ENCODE results near the gene CD96. TPM values are rescaled to one million over a fixed set of nuclear protein-coding genes. Genes with fewer than 3 reads are reported as not detected.
"Not testable (repeated sequence)": the region's sequence is repeated elsewhere in the genome, so short reads cannot be mapped to it uniquely, and the experiment has no call there.

The CD96 gene, protein sequence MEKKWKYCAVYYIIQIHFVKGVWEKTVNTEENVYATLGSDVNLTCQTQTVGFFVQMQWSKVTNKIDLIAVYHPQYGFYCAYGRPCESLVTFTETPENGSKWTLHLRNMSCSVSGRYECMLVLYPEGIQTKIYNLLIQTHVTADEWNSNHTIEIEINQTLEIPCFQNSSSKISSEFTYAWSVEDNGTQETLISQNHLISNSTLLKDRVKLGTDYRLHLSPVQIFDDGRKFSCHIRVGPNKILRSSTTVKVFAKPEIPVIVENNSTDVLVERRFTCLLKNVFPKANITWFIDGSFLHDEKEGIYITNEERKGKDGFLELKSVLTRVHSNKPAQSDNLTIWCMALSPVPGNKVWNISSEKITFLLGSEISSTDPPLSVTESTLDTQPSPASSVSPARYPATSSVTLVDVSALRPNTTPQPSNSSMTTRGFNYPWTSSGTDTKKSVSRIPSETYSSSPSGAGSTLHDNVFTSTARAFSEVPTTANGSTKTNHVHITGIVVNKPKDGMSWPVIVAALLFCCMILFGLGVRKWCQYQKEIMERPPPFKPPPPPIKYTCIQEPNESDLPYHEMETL
- total RNA-seq: 10 to 100 TPM; 31.7 to 97.9 TPM

DNA sequence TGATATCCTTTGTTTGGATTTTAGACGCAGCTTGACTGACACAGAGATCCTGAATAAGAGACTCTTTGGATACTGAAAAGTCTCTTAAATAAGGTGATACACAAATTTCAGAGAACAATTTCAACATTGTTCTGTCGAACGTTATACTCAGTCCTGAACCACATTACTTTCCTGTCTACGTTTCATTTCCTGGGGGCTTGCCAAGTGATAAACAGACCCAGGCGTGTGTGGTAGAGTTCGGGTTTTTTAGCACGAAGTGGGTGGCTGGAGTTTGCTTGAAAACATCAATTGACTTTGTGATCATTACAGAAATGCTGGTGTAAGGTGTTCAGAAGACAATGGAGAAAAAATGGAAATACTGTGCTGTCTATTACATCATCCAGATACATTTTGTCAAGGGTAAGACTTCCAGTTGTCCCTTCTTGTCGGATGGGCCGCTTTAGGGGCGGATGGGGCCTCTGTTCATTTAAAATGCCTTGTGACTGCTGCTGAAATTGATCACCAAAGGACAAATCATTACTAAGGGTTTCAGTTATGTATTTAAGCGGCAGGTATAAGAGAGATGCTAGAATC, at the start of gene CD96:
Gene CD96, plus strand, starts transcription at position 287 of the 573 bp plus-strand sequence. Its CDS starts 52 bp downstream, at position 339.
- Mint-ChIP-seq H3K27ac (peak within 1 kb of the TSS in 1 of 2 donors; percentile 100), H3K36me3 (peaks cover 20 to 34% of the 10 kb centered on the region in 2 donors), H3K9me3 (peaks cover 0 to 5% of the 10 kb centered on the region in 2 donors)
- DNase-seq (ENCODE audit: low spot score in 2 of 2) (peak; percentile 55 to 60), ATAC-seq (peak; percentile 67 to 77)

DNA sequence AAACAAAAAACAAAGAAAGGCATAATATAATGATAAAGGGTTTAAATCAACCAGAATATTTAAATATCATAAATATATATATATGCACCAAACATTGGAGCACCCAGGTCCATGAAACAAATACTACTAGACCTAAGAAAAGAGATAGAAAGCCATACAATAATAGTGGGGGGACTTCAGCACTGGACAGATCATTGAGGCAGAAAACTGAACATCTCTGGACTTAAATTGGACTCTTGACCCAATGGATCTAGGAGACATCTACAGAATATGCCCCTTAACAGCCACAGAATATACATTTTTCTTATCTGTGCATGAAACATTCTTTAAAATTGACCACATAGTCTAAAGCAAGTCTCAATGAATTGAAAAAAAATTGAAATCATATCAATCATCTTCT, 48.7 kb upstream of the CD96 start:
- Mint-ChIP-seq H3K9me3 (peaks cover 3 to 7% of the 10 kb centered on the region in 2 donors), H3K36me3 (no peaks in the 10 kb centered on the region), H3K27ac (no peak overlapping the region)
- ATAC-seq: no peak
- DNase-seq (ENCODE audit: low spot score in 2 of 2): no peak

DNA sequence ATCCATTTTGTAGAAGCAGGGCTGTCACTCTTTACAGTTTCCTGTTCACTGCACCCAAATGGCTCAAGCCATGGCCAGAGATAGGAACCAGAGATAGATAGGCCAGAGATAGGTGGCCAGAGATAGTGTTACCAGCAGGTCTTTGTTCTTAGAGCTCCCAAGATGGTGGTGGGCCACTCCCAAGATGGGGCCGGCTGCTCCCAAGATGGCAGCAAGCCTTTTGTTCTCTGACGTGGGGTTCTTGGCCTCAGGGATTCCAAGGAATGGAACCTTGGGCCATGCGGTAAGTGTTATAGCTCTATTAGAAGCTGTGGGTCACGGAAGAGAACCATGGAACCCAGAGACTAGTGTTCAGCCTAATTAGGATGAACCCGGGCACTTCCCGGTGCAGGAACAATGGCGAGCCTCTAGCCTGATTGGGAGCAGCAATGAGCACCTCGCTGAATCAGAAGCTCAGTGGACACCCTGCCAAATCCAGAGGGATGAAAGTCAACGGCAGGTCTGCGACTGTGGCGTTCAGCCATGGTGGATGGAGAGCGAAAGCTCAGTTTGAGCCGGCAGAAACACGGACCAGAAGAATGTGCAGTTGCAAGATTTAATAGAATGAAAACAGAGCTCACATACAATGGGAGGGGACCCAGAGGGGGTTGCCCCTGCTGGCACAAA, 45.0 kb upstream of the CD96 start:
- DNase-seq (ENCODE audit: low spot score in 2 of 2) (no peak), ATAC-seq (no peak)
- Mint-ChIP-seq H3K9me3 (peaks cover 3 to 7% of the 10 kb centered on the region in 2 donors), H3K36me3 (no peaks in the 10 kb centered on the region), H3K27ac (peak overlapping the region in 1 of 2 donors; percentile 63)

DNA sequence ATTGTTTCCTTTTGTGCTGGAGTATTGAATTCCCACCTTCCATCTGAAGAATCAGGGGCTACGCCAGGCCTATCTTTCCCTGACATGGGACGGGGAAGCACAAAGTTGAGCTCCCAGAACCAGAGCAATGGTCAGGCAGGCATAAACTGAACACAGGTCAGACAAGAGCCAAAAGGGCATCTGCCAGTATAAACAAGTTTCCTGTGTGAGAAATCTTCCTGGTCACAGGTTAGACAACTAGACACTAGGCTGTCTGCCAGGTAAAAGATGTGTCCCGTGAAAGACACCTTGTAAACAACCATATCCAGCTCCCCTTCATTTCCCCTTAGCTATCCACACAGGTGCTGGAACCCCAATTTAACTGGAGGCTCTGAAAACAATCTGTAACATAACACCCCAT, 44.0 kb upstream of the CD96 start:
- no peak overlapping the region for H3K27ac Mint-ChIP-seq
- no peaks in the 10 kb centered on the region for H3K36me3 Mint-ChIP-seq
- DNase-seq (ENCODE audit: low spot score in 2 of 2) (no peak), ATAC-seq (no peak)
- H3K9me3 Mint-ChIP-seq: peaks cover under 1 to 7% of the 10 kb centered on the region in 2 donors

DNA sequence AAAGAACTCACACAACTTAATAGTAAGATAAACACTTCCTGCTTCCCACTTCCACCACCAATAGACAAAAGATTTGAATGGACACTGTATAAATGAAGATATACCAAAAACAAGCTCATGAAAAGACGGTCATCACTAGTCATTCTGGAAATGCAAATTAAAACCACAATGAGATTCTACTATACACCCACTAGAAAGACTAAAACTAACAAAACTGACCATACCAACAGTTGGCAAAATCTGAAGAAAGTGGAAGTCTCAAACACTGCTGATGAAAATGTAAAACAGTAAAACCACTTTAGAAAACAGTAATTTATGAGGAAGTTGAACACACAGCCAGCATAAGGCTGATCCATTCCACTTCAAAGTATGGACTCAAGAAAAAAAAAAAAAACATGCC, 35.6 kb upstream of the CD96 start:
- no peaks in the 10 kb centered on the region for H3K9me3 Mint-ChIP-seq
- no peak overlapping the region for H3K27ac Mint-ChIP-seq
- DNase-seq (ENCODE audit: low spot score in 2 of 2) (no peak), ATAC-seq (no peak)
- H3K36me3 Mint-ChIP-seq: no peaks in the 10 kb centered on the region

DNA sequence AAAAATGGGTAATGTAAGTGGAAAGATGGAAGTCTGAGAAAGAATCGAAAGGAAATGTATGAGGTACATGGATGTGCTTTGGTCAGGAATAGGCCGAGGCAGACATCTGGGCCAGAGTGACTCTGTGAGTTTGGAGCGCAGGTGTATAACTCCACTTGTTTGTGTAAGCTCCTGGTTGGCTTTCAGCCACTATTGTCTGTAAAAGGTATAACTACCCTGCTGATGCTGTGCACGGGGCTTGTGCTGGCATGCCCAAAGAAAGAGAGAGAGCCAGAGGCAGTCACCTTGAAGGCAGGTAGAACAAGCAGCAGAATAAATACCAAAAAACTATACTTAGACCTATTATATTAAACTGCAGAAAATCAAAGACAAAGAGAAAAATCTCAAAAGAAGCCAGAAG, 32.7 kb upstream of the CD96 start:
- H3K9me3 Mint-ChIP-seq: no peaks in the 10 kb centered on the region
- no peaks in the 10 kb centered on the region for H3K36me3 Mint-ChIP-seq
- no peak for DNase-seq (ENCODE audit: low spot score in 2 of 2)
- ATAC-seq: no peak
- peak overlapping the region in 1 of 2 donors; percentile 4 for H3K27ac Mint-ChIP-seq

DNA sequence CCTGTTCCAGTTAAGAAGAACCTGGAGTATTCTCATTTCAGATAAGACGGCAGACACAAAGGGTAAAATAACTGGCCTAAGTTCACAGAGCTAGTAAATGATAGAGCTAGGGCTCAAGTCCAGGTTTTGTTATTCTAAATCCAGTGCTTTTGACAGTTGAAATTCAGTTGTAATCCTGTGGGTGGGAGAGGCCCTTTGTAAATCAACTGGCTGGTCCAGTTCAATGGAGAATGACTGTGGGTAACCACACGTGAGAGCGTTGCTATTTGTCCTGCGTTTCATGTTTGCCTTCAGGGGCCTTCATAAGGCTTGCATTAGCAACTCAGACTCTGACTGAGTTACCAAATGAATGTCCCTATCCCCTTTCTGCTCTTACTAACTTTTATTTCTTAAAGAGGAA, 24.2 kb upstream of the CD96 start:
- ATAC-seq (no peak), DNase-seq (ENCODE audit: low spot score in 2 of 2) (no peak)
- H3K36me3 Mint-ChIP-seq: no peaks in the 10 kb centered on the region
- no peaks in the 10 kb centered on the region for H3K9me3 Mint-ChIP-seq
- no peak overlapping the region for H3K27ac Mint-ChIP-seq

DNA sequence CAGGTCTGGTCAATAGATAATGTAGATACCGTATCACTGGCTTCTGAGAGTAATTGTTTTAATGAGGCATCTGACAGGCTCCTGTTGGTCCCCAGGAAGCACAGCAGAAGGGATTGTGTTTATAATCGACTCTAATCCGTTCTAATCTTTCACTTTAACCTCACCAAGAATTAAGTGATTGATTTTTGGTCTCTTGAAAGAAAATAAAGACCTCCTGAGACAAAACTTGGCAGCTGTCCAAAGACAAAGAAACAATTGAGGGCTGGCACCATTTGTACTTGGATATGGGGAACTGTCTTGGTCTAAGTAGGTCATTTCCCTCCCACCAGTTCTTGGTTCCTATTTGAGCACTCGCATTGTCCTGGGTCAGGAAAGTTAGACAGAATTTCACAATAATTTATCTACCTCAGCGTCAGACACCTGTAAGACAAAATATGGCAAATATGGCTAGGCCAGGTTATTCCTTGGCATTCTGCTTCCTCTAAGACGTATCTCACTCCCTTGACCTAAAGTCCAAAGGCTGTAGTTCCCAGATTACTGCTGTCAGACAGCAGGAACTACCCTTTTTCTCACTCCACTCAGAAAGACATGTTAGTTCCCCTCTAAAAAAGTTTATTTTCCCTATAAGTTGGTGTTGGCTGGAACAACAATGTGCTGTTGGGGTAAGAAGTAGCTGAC, 22.7 kb upstream of the CD96 start:
- ATAC-seq (no peak), DNase-seq (ENCODE audit: low spot score in 2 of 2) (no peak)
- no peaks in the 10 kb centered on the region for H3K9me3 Mint-ChIP-seq
- peak overlapping the region in 1 of 2 donors; percentile 27 for H3K27ac Mint-ChIP-seq
- no peaks in the 10 kb centered on the region for H3K36me3 Mint-ChIP-seq

DNA sequence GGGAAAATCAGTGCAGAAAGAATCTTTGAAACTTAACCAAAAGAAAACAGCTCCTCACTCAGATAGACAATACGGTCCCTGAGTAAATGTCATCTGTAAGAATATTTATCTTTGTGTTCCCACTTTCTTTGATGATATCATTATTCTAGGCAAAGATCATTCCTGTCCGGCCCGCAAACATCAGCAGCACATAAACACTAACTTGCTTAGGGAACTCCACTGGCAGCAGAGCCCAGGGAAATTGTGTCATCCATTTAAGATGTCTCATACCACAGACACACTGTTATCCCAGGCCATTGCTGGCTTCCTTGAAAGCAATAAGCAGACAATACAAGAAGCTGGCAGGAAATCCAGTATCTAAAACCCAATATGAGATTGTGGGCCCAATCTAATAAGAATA, 20.1 kb upstream of the CD96 start:
- DNase-seq (ENCODE audit: low spot score in 2 of 2): no peak
- no peak overlapping the region for H3K27ac Mint-ChIP-seq
- no peak for ATAC-seq
- H3K36me3 Mint-ChIP-seq: peaks cover 0 to 4% of the 10 kb centered on the region in 2 donors
- no peaks in the 10 kb centered on the region for H3K9me3 Mint-ChIP-seq

DNA sequence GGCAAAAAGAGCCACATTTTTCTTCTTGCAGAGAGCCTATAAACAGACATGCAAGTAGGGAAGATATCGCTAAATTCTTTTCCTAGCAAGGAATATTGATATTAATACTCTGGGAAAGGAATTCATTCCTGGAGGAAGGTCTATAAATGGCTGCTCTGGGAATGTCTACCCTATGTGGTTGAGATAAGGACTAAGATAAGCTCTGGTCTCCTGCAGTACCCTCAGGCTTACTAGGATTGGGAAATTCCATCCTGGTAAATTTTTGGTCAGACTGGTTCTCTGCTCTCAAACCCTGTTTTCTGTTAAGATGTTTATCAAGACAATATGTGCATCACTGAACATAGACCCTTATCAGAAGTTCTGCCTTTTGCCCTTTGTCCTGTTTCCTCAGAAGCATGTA, 17.5 kb upstream of the CD96 start:
- H3K27ac Mint-ChIP-seq; ATAC-seq; DNase-seq (ENCODE audit: low spot score in 2 of 2): not testable (repeated sequence)
- Mint-ChIP-seq H3K9me3 (peaks cover 0 to 15% of the 10 kb centered on the region in 2 donors), H3K36me3 (peaks cover 0 to 20% of the 10 kb centered on the region in 2 donors)

DNA sequence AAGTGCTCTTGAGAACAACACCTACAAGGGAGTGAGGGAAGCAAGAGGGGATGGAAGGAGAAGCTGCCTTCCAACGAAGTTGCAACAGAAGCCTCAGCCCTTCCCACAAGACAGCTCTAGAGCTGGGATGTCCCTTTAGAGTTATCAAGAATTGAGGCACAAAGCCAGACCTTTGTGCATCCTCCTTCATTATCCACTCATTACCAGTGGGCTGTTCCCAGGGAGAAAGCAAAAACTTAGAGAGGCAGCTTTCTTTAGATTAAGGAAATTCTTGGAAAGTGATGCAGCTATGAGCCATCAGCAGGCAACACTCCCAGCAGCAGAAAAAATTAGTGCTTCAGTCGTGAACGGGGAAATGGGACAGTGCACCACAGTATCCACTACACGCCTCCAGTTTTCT, 10.6 kb upstream of the CD96 start:
- DNase-seq (ENCODE audit: low spot score in 2 of 2): no peak
- no peak for ATAC-seq
- Mint-ChIP-seq H3K36me3 (peaks cover 4 to 24% of the 10 kb centered on the region in 2 donors), H3K27ac (no peak overlapping the region), H3K9me3 (peaks cover 4 to 15% of the 10 kb centered on the region in 2 donors)

DNA sequence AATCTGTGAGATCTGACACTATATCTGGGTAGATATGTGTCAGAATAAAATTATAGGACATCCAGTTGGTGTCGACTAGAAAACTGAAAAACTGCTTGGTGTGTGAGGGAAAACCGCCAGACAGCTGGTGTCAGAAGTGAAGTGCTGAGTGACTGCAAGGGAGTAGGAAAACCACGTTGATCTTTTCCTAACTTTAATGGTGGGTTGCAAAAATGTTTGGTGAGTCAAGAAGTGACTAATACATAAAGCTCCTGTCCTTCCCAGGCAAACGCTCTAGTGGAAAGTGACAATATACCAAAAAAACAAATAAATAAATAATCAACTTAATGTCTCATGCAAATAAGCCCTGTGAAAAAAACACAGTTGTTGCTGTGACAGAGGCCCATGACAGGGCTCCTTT, 7.3 kb upstream of the CD96 start:
- Mint-ChIP-seq H3K27ac (no peak overlapping the region), H3K9me3 (peaks cover 4 to 5% of the 10 kb centered on the region in 2 donors), H3K36me3 (peaks cover 4 to 7% of the 10 kb centered on the region in 2 donors)
- no peak for ATAC-seq
- DNase-seq (ENCODE audit: low spot score in 2 of 2): no peak

DNA sequence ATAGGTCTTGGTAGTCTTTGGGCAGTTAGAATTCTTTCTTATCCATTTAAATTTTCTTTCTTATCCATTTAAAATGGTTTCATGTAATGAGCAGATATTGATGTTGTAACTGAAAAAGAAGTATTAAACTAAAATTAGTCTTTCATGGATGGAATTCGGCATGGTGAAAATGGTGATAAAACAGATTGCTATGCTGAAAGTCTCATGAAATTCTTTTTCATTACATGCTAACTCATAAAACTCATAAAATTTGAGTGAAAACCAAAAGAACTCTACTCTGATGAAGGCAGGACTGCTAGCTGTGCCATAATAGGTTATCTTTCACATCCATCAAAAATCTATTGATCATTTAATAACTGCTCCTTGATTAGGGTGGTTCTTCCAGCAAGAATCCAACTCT, 3.9 kb upstream of the CD96 start:
- ATAC-seq: no peak
- Mint-ChIP-seq H3K27ac (no peak overlapping the region), H3K9me3 (peaks cover 0 to 5% of the 10 kb centered on the region in 2 donors), H3K36me3 (peaks cover 5% of the 10 kb centered on the region in 2 donors)
- DNase-seq (ENCODE audit: low spot score in 2 of 2): no peak

DNA sequence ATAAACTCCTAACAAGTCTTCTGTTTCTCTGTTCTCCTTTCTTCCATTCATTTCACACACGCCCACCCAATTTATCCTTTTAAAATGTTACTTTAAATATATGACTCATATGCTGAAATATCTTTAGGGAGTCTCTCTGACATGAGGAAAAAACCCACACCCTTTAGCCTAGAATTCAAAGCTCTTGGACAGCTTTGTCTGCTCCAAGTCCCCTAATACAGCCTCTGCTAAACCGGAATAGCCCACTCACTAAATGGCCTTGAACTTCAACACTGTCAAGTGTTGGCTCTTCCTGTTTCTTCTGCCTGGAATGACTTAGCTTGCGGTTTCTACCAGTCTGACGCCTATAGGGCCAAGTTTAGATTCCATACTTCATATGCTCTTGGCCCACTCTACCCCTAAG, 3.3 kb upstream of the CD96 start:
- Mint-ChIP-seq H3K36me3 (peaks cover 7% of the 10 kb centered on the region in 2 donors), H3K27ac (no peak overlapping the region), H3K9me3 (peaks cover 0 to 5% of the 10 kb centered on the region in 2 donors)
- DNase-seq (ENCODE audit: low spot score in 2 of 2) (no peak), ATAC-seq (peak; percentile 25 to 39)

DNA sequence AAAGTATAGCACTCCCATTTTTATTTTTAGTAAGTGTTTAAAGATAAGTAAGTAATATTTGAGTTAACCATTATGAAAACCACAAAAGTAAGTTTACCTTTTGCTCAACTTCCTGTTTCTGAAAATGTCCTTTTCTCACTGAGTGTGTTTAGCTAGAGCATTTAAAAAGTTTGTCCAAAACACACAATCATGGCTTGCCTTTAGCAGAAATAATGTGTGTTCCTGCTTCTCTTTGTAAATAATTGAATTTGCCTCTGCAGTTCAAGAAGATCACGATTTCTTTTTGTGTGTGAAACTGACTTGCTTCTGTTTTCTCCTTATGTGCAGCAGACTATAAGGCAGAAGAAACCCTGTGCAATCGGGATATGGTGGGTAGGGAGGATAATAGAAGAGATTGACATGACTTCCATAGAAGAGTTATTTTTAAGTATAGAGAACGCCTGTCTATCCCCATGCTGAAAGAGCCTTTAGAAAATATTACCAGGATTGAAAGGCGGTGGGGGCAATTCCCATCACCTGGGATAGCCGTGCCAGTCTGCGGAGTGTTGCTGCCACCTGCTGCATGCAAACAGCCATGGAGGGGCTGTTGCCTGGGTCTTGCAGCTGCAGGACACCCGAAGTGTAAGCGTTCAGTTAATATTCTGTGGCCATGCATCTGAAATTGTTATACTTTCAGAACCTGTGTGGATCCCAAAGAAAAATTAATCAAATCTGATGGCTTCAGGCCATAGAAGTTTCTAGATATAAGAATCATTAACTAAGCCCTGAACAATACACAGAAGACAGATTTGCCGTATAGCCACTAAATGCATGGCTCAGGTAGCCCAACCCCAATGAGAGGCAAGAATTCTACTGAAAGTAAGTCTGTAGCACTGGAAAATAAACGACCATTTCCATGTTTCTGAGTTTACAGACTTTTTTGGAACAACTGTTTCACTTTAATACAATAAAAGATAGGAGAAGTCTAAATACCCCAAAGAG, 2.4 kb upstream of the CD96 start:
- Mint-ChIP-seq H3K36me3 (peaks cover 15 to 17% of the 10 kb centered on the region in 2 donors), H3K27ac (no peak overlapping the region), H3K9me3 (peaks cover 0 to 5% of the 10 kb centered on the region in 2 donors)
- ATAC-seq: peak; percentile 26 to 35
- peak in 1 of 2 donors; percentile 54 for DNase-seq (ENCODE audit: low spot score in 2 of 2)
